Liver (tissue), 9 donors: ENCODE data around the gene FCRL2. TPM values are rescaled to one million over a fixed set of nuclear protein-coding genes. Genes with fewer than 3 reads are reported as not detected.

Experiments used
- DNase-seq: peaks from one replicate; pipeline ENCODE4 v3.0.0-alpha.2; 2017; ENCODE audit warnings: low spot score
- H3K27ac ChIP-seq, 2 donors: one replicate each; pipeline ENCODE4 v1.7.0; 2013; ENCODE audit warnings: inconsistent platforms in 2 of 2, low read length in 2 of 2, control low read depth in 1 of 2, low read depth in 1 of 2, mild to moderate bottlenecking in 1 of 2
- H3K27me3 ChIP-seq, 4 donors: one replicate each; pipeline versions ENCODE4 v1.6.1 to v1.7.0; 2013; ENCODE audit warnings: low read length in 3 of 4, inconsistent platforms in 1 of 4, mild to moderate bottlenecking in 1 of 4, moderate library complexity in 1 of 4; ENCODE audit not compliant: control insufficient read depth in 4 of 4, insufficient read depth in 4 of 4
- H3K36me3 ChIP-seq, 4 donors: one replicate each; pipeline versions ENCODE4 v1.6.1 to v1.7.0; 2013; ENCODE audit warnings: low read length in 3 of 4, mild to moderate bottlenecking in 3 of 4, low read depth in 1 of 4, moderate library complexity in 1 of 4; ENCODE audit not compliant: control insufficient read depth in 4 of 4, insufficient read depth in 3 of 4
- H3K4me1 ChIP-seq, 4 donors: one replicate each; pipeline versions ENCODE4 v1.6.1 to v1.7.0; 2013; ENCODE audit warnings: low read length in 3 of 4, mild to moderate bottlenecking in 3 of 4, moderate library complexity in 1 of 4; ENCODE audit not compliant: control insufficient read depth in 4 of 4, insufficient read depth in 4 of 4
- H3K4me3 ChIP-seq, 3 donors: one replicate each; pipeline versions ENCODE4 v1.6.1 to v1.7.0; 2013; ENCODE audit warnings: low read length in 3 of 3, control low read depth in 1 of 3, low read depth in 1 of 3, mild to moderate bottlenecking in 1 of 3
- H3K9ac ChIP-seq, 2 donors: one replicate each; pipeline ENCODE4 v1.7.0; 2013; ENCODE audit warnings: low read length in 2 of 2, mild to moderate bottlenecking in 2 of 2, moderate library complexity in 2 of 2, control low read depth in 1 of 2, low read depth in 1 of 2
- H3K9me3 ChIP-seq, 4 donors: one replicate each; pipeline versions ENCODE4 v1.6.1 to v1.7.0; 2013; ENCODE audit warnings: low read length in 3 of 4; ENCODE audit not compliant: control insufficient read depth in 4 of 4
- EGR1 ChIP-seq, 2 donors: IDR thresholded peaks; 2 replicates each; pipeline ENCODE4 v1.6.1; 2016 to 2018; ENCODE audit warnings: antibody characterized with exemption in 2 of 2, low read depth in 2 of 2
- FOXA1 ChIP-seq: IDR thresholded peaks from 2 replicates; pipeline ENCODE4 v1.6.1; 2016; ENCODE audit warnings: antibody characterized with exemption
- FOXA2 ChIP-seq: IDR thresholded peaks from 2 replicates; pipeline ENCODE4 v1.6.1; 2016; ENCODE audit warnings: antibody characterized with exemption
- GABPA ChIP-seq, 2 donors: IDR thresholded peaks in 1 of 2; conservative IDR thresholded peaks in 1 of 2; 2 replicates each; pipeline ENCODE4 v1.6.1; 2016; ENCODE audit warnings: antibody characterized with exemption in 2 of 2, mild to moderate bottlenecking in 1 of 2, moderate library complexity in 1 of 2
- HNF4A ChIP-seq, 2 donors: conservative IDR thresholded peaks; 2 replicates each; pipeline ENCODE4 v1.6.1; 2016; ENCODE audit warnings: antibody characterized with exemption in 2 of 2, mild to moderate bottlenecking in 2 of 2
- HNF4G ChIP-seq: IDR thresholded peaks from 2 replicates; pipeline ENCODE4 v1.6.1; 2016; ENCODE audit warnings: antibody characterized with exemption
- JUND ChIP-seq, 2 donors: IDR thresholded peaks; 2 replicates each; pipeline ENCODE4 v1.6.1; 2016; ENCODE audit warnings: antibody characterized with exemption in 2 of 2
- NR2F2 ChIP-seq: IDR thresholded peaks from 2 replicates; pipeline ENCODE4 v1.6.1; 2016; ENCODE audit warnings: antibody characterized with exemption
- RAD21 ChIP-seq, 2 donors: IDR thresholded peaks; 2 replicates each; pipeline ENCODE4 v1.6.1; 2016; ENCODE audit warnings: antibody characterized with exemption in 2 of 2, mild to moderate bottlenecking in 2 of 2
- RXRA ChIP-seq, 2 donors: IDR thresholded peaks; 2 replicates each; pipeline ENCODE4 v1.6.1; 2017 to 2018; ENCODE audit warnings: antibody characterized with exemption in 2 of 2, mild to moderate bottlenecking in 1 of 2
- SP1 ChIP-seq: IDR thresholded peaks from 2 replicates; pipeline ENCODE4 v1.6.1; 2018; ENCODE audit warnings: antibody characterized with exemption, mild to moderate bottlenecking
- TAF1 ChIP-seq: conservative IDR thresholded peaks from 2 replicates; pipeline ENCODE4 v1.6.1; 2016; ENCODE audit warnings: antibody characterized with exemption, mild to moderate bottlenecking
- YY1 ChIP-seq: IDR thresholded peaks from 2 replicates; pipeline ENCODE4 v1.6.1; 2016; ENCODE audit warnings: antibody characterized with exemption, mild to moderate bottlenecking
- WGBS: extraction: QIAGEN DNeasy Blood & Tissue Kit; methylation state at CpG from one replicate; pipeline ENCODE4 v1.1.7; 2013; 5-methylcytosine and 5-hydroxymethylcytosine counted together
- polyA plus RNA-seq, 2 donors: library from polyadenylated mRNA; stranded (reverse) in 1 of 2; unstranded in 1 of 2; fragments of 200-250 nt in 1 of 2; fragments of >200 nt in 1 of 2; fragmentation: Nextera tagmentation in 1 of 2; extraction: Ambion mirVana in 1 of 2; gene quantifications; one replicate each; pipeline versions ENCODE4 v1.2.1 to v1.2.3, GENCODE V29; 2013 to 2015
- total RNA-seq, 2 donors: library from RNA; depleted of rRNA; stranded (reverse); fragments of >200 nt; gene quantifications; one replicate each; pipeline ENCODE4 v1.2.3, GENCODE V29; 2014
- TF ChIP-seq, protein P1 (sequence below): IDR thresholded peaks from 2 replicates; pipeline ENCODE4 v1.6.1; 2016; ENCODE audit warnings: antibody characterized with exemption
- TF ChIP-seq, protein P2 (sequence below): IDR thresholded peaks from 2 replicates; pipeline ENCODE4 v1.6.1; 2016; ENCODE audit warnings: antibody characterized with exemption
- TF ChIP-seq, protein P3 (sequence below): fragments of 150-350 bp; IDR thresholded peaks from 2 replicates; pipeline ENCODE4 v1.5.1; 2017; ENCODE audit warnings: improper control_type of control experiment, low read depth, low read length; ENCODE audit not compliant: missing input control
- TF ChIP-seq, protein P4 (sequence below): IDR thresholded peaks from 2 replicates; pipeline ENCODE4 v1.6.1; 2016; ENCODE audit warnings: antibody characterized with exemption, mild to moderate bottlenecking
- TF ChIP-seq, protein P5 (sequence below): IDR thresholded peaks from 2 replicates; pipeline ENCODE4 v1.6.1; 2016; ENCODE audit warnings: antibody characterized with exemption
- donor health status: healthy.
- donor health status: healthy.
- donor health status: healthy.
- donor health status: healthy.
- donor health status: healthy.

Gene FCRL2
- total and polyA plus RNA-seq, 4 donors, result 0.08 to 0.43 (median 0.23) TPM; not detected in 1

DNA sequence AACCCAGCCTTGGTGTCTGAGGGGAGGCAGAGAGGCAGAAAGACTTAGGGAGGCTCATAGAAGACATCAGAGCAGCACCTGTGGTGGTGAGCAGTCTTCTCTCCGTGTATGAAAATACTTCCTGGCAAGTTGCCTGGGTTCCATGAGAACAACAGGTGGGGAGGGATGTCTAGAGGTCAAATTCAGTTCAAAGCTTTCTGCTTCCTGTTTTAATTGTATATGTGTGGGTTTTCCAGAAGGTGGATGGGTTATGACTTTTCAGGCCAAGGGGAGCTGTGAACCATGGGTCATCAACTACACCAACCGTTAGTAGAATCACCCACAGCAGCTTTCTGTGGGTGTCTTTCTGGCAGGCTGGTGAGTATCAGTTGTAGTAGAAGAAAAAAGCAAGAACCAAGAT, 4.1 kb upstream of the FCRL2 start:
- no peak for DNase-seq
- Histone ChIP-seq H3K9me3 (no peaks in the 10 kb centered on the region), H3K9ac (no peak overlapping the region), H3K27me3 (peaks cover 0 to under 1% (median 0%) of the 10 kb centered on the region in 4 donors), H3K4me1 (no peaks in the 10 kb centered on the region), H3K27ac (no peak overlapping the region), H3K4me3 (no peak overlapping the region), H3K36me3 (no peaks in the 10 kb centered on the region)
- 54% methylated on average over 2 of the region's 2 CpGs for WGBS
- TF ChIP-seq TAF1 (no peak), HNF4A (conservative IDR thresholded peaks at IDR 0.05) (no peak)

DNA sequence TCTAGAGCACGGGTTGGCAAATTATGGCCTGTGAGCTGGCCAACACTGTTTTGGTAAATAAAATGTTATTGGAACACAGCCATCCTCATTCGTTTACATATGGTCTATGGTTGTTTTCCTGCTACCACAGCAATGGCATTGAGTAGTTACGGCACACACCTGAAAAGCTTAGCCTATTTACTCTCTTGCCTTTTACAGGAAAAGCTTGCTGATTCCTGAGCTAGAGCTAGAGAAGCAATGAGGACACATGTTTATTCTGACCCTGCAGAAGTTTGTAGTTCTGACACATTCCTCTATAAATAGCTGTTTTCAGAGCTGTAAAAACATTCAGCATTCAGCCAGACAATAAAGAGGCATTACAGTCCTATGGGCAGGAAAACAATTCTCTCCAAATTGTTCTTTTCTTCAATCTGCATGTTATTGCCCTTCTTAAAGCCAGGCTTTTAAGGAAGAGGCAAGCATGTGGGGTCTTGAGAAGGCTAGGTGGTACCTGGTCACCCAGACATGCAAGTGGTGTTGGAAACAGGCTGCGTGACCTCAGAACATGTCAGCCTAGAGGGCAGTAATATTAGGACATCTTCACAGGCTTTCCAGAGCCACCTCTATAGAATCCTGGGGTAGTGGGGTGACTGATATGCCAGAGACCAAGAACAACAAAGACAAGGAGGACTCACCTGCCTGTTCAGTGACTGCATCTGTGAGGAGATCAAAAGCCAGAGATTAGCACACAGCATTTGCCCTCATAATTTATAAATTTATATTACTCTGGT, 1.6 kb downstream of the FCRL2 start:
- H3K4me1 ChIP-seq, result no peaks in the 10 kb centered on the region

More for the DNA sequence above, 1.6 kb downstream of the FCRL2 start:
- Histone ChIP-seq H3K9ac (no peak overlapping the region), H3K4me3 (no peak overlapping the region), H3K9me3 (no peaks in the 10 kb centered on the region), H3K27me3 (peaks cover 0 to 2% (median 0%) of the 10 kb centered on the region in 4 donors), H3K27ac (no peak overlapping the region), H3K36me3 (no peaks in the 10 kb centered on the region)
- TF ChIP-seq, protein P1, sequence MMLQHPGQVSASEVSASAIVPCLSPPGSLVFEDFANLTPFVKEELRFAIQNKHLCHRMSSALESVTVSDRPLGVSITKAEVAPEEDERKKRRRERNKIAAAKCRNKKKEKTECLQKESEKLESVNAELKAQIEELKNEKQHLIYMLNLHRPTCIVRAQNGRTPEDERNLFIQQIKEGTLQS, result no peak
- TF ChIP-seq SP1 (no peak), TAF1 (no peak), HNF4G (no peak), HNF4A (conservative IDR thresholded peaks at IDR 0.05) (no peak), JUND (IDR thresholded peaks at IDR 0.05) (no peak), GABPA (IDR thresholded peaks at IDR 0.05 in 1 of 2, conservative IDR thresholded peaks at IDR 0.05 in 1 of 2) (no peak), YY1 (no peak), FOXA2 (no peak), RAD21 (IDR thresholded peaks at IDR 0.05) (no peak), RXRA (IDR thresholded peaks at IDR 0.05) (no peak), FOXA1 (no peak), EGR1 (IDR thresholded peaks at IDR 0.05; ENCODE audit: low read depth in 2 of 2) (no peak), NR2F2 (no peak)
- TF ChIP-seq, protein P2, sequence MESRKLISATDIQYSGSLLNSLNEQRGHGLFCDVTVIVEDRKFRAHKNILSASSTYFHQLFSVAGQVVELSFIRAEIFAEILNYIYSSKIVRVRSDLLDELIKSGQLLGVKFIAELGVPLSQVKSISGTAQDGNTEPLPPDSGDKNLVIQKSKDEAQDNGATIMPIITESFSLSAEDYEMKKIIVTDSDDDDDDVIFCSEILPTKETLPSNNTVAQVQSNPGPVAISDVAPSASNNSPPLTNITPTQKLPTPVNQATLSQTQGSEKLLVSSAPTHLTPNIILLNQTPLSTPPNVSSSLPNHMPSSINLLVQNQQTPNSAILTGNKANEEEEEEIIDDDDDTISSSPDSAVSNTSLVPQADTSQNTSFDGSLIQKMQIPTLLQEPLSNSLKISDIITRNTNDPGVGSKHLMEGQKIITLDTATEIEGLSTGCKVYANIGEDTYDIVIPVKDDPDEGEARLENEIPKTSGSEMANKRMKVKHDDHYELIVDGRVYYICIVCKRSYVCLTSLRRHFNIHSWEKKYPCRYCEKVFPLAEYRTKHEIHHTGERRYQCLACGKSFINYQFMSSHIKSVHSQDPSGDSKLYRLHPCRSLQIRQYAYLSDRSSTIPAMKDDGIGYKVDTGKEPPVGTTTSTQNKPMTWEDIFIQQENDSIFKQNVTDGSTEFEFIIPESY, result no peak
- TF ChIP-seq, protein P3, sequence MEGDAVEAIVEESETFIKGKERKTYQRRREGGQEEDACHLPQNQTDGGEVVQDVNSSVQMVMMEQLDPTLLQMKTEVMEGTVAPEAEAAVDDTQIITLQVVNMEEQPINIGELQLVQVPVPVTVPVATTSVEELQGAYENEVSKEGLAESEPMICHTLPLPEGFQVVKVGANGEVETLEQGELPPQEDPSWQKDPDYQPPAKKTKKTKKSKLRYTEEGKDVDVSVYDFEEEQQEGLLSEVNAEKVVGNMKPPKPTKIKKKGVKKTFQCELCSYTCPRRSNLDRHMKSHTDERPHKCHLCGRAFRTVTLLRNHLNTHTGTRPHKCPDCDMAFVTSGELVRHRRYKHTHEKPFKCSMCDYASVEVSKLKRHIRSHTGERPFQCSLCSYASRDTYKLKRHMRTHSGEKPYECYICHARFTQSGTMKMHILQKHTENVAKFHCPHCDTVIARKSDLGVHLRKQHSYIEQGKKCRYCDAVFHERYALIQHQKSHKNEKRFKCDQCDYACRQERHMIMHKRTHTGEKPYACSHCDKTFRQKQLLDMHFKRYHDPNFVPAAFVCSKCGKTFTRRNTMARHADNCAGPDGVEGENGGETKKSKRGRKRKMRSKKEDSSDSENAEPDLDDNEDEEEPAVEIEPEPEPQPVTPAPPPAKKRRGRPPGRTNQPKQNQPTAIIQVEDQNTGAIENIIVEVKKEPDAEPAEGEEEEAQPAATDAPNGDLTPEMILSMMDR, result no peak
- TF ChIP-seq, protein P4, sequence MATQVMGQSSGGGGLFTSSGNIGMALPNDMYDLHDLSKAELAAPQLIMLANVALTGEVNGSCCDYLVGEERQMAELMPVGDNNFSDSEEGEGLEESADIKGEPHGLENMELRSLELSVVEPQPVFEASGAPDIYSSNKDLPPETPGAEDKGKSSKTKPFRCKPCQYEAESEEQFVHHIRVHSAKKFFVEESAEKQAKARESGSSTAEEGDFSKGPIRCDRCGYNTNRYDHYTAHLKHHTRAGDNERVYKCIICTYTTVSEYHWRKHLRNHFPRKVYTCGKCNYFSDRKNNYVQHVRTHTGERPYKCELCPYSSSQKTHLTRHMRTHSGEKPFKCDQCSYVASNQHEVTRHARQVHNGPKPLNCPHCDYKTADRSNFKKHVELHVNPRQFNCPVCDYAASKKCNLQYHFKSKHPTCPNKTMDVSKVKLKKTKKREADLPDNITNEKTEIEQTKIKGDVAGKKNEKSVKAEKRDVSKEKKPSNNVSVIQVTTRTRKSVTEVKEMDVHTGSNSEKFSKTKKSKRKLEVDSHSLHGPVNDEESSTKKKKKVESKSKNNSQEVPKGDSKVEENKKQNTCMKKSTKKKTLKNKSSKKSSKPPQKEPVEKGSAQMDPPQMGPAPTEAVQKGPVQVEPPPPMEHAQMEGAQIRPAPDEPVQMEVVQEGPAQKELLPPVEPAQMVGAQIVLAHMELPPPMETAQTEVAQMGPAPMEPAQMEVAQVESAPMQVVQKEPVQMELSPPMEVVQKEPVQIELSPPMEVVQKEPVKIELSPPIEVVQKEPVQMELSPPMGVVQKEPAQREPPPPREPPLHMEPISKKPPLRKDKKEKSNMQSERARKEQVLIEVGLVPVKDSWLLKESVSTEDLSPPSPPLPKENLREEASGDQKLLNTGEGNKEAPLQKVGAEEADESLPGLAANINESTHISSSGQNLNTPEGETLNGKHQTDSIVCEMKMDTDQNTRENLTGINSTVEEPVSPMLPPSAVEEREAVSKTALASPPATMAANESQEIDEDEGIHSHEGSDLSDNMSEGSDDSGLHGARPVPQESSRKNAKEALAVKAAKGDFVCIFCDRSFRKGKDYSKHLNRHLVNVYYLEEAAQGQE, result no peak
- TF ChIP-seq, protein P5, sequence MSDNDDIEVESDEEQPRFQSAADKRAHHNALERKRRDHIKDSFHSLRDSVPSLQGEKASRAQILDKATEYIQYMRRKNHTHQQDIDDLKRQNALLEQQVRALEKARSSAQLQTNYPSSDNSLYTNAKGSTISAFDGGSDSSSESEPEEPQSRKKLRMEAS, result no peak
- 68% methylated on average over 4 of the region's 4 CpGs for WGBS
- no peak for DNase-seq
